Sigmoid colon (tissue), 7 donors: ENCODE results near the gene ARHGEF28. TPM values are rescaled to one million over a fixed set of nuclear protein-coding genes. Genes with fewer than 3 reads are reported as not detected.

Source experiments
- DNase-seq: peaks from one replicate; pipeline ENCODE4 v3.0.0-alpha.2; 2019
- H3K27ac ChIP-seq, 4 donors: fragments of 200-600 bp; sonication (generic); one replicate each; pipeline ENCODE4 v1.5.1; 2016 to 2019; ENCODE audit warnings: mild to moderate bottlenecking in 1 of 4
- H3K27me3 ChIP-seq, 3 donors: fragments of 200-600 bp; sonication (generic); one replicate each; pipeline ENCODE4 v1.5.1; 2019; ENCODE audit warnings: mild to moderate bottlenecking in 1 of 3
- H3K36me3 ChIP-seq, 4 donors: fragments of 200-600 bp; sonication (generic); one replicate each; pipeline ENCODE4 v1.5.1; 2016 to 2019
- H3K4me1 ChIP-seq, 4 donors: fragments of 200-600 bp; sonication (generic); one replicate each; pipeline ENCODE4 v1.5.1; 2017 to 2019
- H3K4me3 ChIP-seq, 4 donors: fragments of 200-600 bp; sonication (generic); one replicate each; pipeline ENCODE4 v1.5.1; 2017 to 2019; ENCODE audit warnings: mild to moderate bottlenecking in 2 of 4, moderate library complexity in 1 of 4
- H3K9me3 ChIP-seq, 4 donors: fragments of 200-600 bp in 3 of 4; sonication (generic) in 3 of 4; one replicate each; pipeline versions ENCODE4 v1.5.1 to v1.6.1; 2013 to 2019
- CTCF ChIP-seq, 4 experiments: fragments of 450-650 bp in 3 of 4; fragments of 200-600 bp in 1 of 4; IDR thresholded peaks; one replicate each; pipeline ENCODE4 v1.5.1; 2016 to 2019; ENCODE audit warnings: antibody characterized with exemption in 4 of 4, mild to moderate bottlenecking in 3 of 4, moderate library complexity in 2 of 4
- EP300 ChIP-seq, 4 donors: sonication (generic); formaldehyde crosslinking; IDR thresholded peaks; one replicate each; pipeline ENCODE4 v1.6.1; 2017; ENCODE audit warnings: antibody characterized with exemption in 4 of 4
- POLR2A ChIP-seq, 2 donors: fragments of 450-650 bp; IDR thresholded peaks; one replicate each; pipeline ENCODE4 v1.6.1; 2016; ENCODE audit warnings: antibody characterized with exemption in 2 of 2, mild to moderate bottlenecking in 2 of 2, moderate library complexity in 2 of 2
- POLR2AphosphoS5 ChIP-seq, 4 donors: sonication (generic); formaldehyde crosslinking; IDR thresholded peaks; one replicate each; pipeline ENCODE4 v1.6.1; 2017; ENCODE audit warnings: antibody characterized with exemption in 4 of 4
- WGBS, 2 donors: extraction: QIAGEN DNeasy Blood & Tissue Kit; methylation state at CpG; one replicate each; pipeline ENCODE4 v1.1.7; 2013; 5-methylcytosine and 5-hydroxymethylcytosine counted together
- intact Hi-C: fragments of 100-400 bp; cut with DNase I; formaldehyde crosslinking; loops from one replicate; pipeline ENCODE4 v1.15.1; 2023
- polyA plus RNA-seq, 3 donors: library from polyadenylated mRNA; stranded (reverse); fragments of 200-250 nt; gene quantifications; one replicate each; pipeline ENCODE4 v1.2.3, GENCODE V29; 2013
- total RNA-seq, 4 donors: library from RNA; depleted of rRNA; stranded (reverse); fragments of >200 nt; gene quantifications; one replicate each; pipeline ENCODE4 v1.1.0, GENCODE V29; 2016
- donor health status: healthy with polysubstance abuse.
- donor health status: Bipolar disorder and iron deficiency.
- donor health status: healthy.

Gene ARHGEF28
- total and polyA plus RNA-seq, 7 donors, result 3.0 to 6.9 (median 3.7) TPM

- peaks cover 0 to 11% (median 9%) of the 10 kb centered on the region in 4 donors for H3K4me1 ChIP-seq
- H3K27me3 ChIP-seq, result no peaks in the 10 kb centered on the region
- H3K27ac ChIP-seq, result no peak overlapping the region
- DNase-seq, result no peak
- no peaks in the 10 kb centered on the region for H3K36me3 ChIP-seq
- 22 to 62% methylated on average over 3 of the region's 3 CpGs for WGBS, 2 donors
- no peaks in the 10 kb centered on the region for H3K9me3 ChIP-seq
- no peak overlapping the region for H3K4me3 ChIP-seq
- TF ChIP-seq POLR2A (IDR thresholded peaks at IDR 0.05) (no peak), POLR2AphosphoS5 (IDR thresholded peaks at IDR 0.05) (no peak), CTCF (IDR thresholded peaks at IDR 0.05) (no peak), EP300 (IDR thresholded peaks at IDR 0.05) (no peak)
- intact Hi-C loops, result no loop called here
Observed at GRCh38 chr5:73831066-73831465, 205.1 kb downstream of the ARHGEF28 start.

GRCh38 chr5:73834693-73835092 is 208.7 kb downstream of the ARHGEF28 start:
- no peaks in the 10 kb centered on the region for H3K9me3 ChIP-seq
- intact Hi-C loops, result no loop called here
- H3K27me3 ChIP-seq, result no peaks in the 10 kb centered on the region
- 92 to 95% methylated on average over 2 of the region's 2 CpGs for WGBS, 2 donors
- no peak for DNase-seq
- TF ChIP-seq POLR2A (IDR thresholded peaks at IDR 0.05), result no peak
- TF ChIP-seq CTCF (IDR thresholded peaks at IDR 0.05), result no peak
- TF ChIP-seq EP300 (IDR thresholded peaks at IDR 0.05), result no peak
- no peak for TF ChIP-seq POLR2AphosphoS5 (IDR thresholded peaks at IDR 0.05)
- H3K4me3 ChIP-seq, result no peak overlapping the region
- no peaks in the 10 kb centered on the region for H3K36me3 ChIP-seq
- no peaks in the 10 kb centered on the region for H3K4me1 ChIP-seq
- no peak overlapping the region for H3K27ac ChIP-seq

GRCh38 chr5:73835726-73836125 is 209.7 kb downstream of the ARHGEF28 start:
- H3K4me3 ChIP-seq, result no peak overlapping the region
- no peaks in the 10 kb centered on the region for H3K27me3 ChIP-seq
- WGBS, 2 donors, result 59 to 75% methylated on average over 2 of the region's 2 CpGs
- intact Hi-C loops, result no loop called here
- H3K4me1 ChIP-seq, result no peaks in the 10 kb centered on the region
- TF ChIP-seq POLR2AphosphoS5 (IDR thresholded peaks at IDR 0.05) (no peak), POLR2A (IDR thresholded peaks at IDR 0.05) (no peak), CTCF (IDR thresholded peaks at IDR 0.05) (no peak), EP300 (IDR thresholded peaks at IDR 0.05) (no peak)
- no peaks in the 10 kb centered on the region for H3K36me3 ChIP-seq
- H3K9me3 ChIP-seq, result no peaks in the 10 kb centered on the region
- DNase-seq, result no peak
- H3K27ac ChIP-seq, result no peak overlapping the region

- H3K9me3 ChIP-seq, result no peaks in the 10 kb centered on the region
- no peak overlapping the region for H3K27ac ChIP-seq
- intact Hi-C loops, result no loop called here
- no peak overlapping the region for H3K4me3 ChIP-seq
- no peaks in the 10 kb centered on the region for H3K36me3 ChIP-seq
- H3K4me1 ChIP-seq, result no peaks in the 10 kb centered on the region
- TF ChIP-seq POLR2A (IDR thresholded peaks at IDR 0.05) (no peak), CTCF (IDR thresholded peaks at IDR 0.05) (no peak), EP300 (IDR thresholded peaks at IDR 0.05) (no peak), POLR2AphosphoS5 (IDR thresholded peaks at IDR 0.05) (no peak)
- no peak for DNase-seq
- no peaks in the 10 kb centered on the region for H3K27me3 ChIP-seq
Observed at GRCh38 chr5:73836607-73837006, 210.6 kb downstream of the ARHGEF28 start.

- H3K36me3 ChIP-seq, result no peaks in the 10 kb centered on the region
- no peak overlapping the region for H3K4me3 ChIP-seq
- no peaks in the 10 kb centered on the region for H3K4me1 ChIP-seq
- H3K27ac ChIP-seq, result no peak overlapping the region
- TF ChIP-seq POLR2A (IDR thresholded peaks at IDR 0.05), result no peak
- TF ChIP-seq POLR2AphosphoS5 (IDR thresholded peaks at IDR 0.05), result no peak
- TF ChIP-seq CTCF (IDR thresholded peaks at IDR 0.05), result no peak
- TF ChIP-seq EP300 (IDR thresholded peaks at IDR 0.05), result no peak
- H3K27me3 ChIP-seq, result no peaks in the 10 kb centered on the region
- no peaks in the 10 kb centered on the region for H3K9me3 ChIP-seq
- WGBS, 2 donors, result 78 to 89% methylated on average over 1 of the region's 1 CpG
- DNase-seq, result no peak
- intact Hi-C loops, result no loop called here
Observed at GRCh38 chr5:73838901-73839300, 212.9 kb downstream of the ARHGEF28 start.
